ENCODE results near the gene SP110.

DNA sequence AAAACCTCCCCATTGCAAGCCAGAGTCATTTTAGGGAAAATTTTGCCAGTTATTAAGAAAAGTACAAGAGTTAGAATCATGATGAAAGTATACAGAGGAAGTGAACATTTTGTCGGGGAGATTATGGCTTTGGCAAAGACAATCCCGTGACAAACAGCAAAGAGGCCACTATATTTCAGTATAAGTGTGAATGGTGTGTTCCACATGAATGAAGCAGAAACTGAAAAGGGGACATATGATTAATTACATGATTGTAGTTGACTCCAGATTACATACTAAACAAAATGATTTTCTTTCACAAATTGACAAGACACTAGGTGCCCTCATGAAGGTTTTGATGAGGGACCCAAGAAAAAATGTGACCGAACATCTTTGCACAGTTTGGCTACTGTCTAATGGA, 47.8 kb upstream of the SP110 start:
- TF ChIP-seq, protein P1, sequence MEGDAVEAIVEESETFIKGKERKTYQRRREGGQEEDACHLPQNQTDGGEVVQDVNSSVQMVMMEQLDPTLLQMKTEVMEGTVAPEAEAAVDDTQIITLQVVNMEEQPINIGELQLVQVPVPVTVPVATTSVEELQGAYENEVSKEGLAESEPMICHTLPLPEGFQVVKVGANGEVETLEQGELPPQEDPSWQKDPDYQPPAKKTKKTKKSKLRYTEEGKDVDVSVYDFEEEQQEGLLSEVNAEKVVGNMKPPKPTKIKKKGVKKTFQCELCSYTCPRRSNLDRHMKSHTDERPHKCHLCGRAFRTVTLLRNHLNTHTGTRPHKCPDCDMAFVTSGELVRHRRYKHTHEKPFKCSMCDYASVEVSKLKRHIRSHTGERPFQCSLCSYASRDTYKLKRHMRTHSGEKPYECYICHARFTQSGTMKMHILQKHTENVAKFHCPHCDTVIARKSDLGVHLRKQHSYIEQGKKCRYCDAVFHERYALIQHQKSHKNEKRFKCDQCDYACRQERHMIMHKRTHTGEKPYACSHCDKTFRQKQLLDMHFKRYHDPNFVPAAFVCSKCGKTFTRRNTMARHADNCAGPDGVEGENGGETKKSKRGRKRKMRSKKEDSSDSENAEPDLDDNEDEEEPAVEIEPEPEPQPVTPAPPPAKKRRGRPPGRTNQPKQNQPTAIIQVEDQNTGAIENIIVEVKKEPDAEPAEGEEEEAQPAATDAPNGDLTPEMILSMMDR (conservative IDR thresholded peaks at IDR 0.05; ENCODE audit: low read depth, low read length): no peak
- TF ChIP-seq EZH2 (IDR thresholded peaks at IDR 0.05; ENCODE audit: borderline replicate concordance, low read depth, low read length, poor library complexity, severe bottlenecking): no peak
